IMR-90 (cell line): ENCODE results near the gene DYNLRB1. TPM values are rescaled to one million over a fixed set of nuclear protein-coding genes. Genes with fewer than 3 reads are reported as not detected.

ENCODE experiments used
- ATAC-seq: fragments of 200-7000 bp; cut with Tn5 transposase; 2 replicates; pipeline ENCODE4 v1.9.1; 2020; ENCODE audit warnings: low read depth, mild to moderate bottlenecking, moderate library complexity
- BruUV-seq: library from RNA; stranded (reverse); fragments of 400-500 nt; replicated peaks from 2 replicates; lab custom pipeline; 2021; lab: Mats Ljungman, UMichigan
- CTCF ChIA-PET: fragments of 300-600 bp; formaldehyde crosslinking; extraction: SDS; loops from one replicate; lab custom pipeline; 2021; ENCODE audit warnings: antibody characterized with exemption; lab: Yijun Ruan, JAX
- POLR2A ChIA-PET: fragments of 300-600 bp; sonication (Branson Sonifier 250); formaldehyde crosslinking; loops from one replicate; lab custom pipeline; 2022; ENCODE audit warnings: antibody characterized with exemption; ENCODE audit not compliant: unreplicated experiment; lab: Charles Lee
- DNase-seq: peaks from one replicate; pipeline ENCODE4 v3.0.0; 2013
- H2AFZ ChIP-seq: replicated peaks from 2 replicates; pipeline ENCODE3; 2013; ENCODE audit warnings: low read length, mild to moderate bottlenecking; ENCODE audit not compliant: poor library complexity
- H2AK5ac ChIP-seq: 2 replicates; pipeline ENCODE4 v1.6.1; 2013; ENCODE audit warnings: low read depth, low read length, inconsistent platforms
- H2AK9ac ChIP-seq: replicated peaks from 2 replicates; pipeline ENCODE3; 2013; ENCODE audit warnings: mild to moderate bottlenecking, low read depth, low read length, moderate library complexity; ENCODE audit not compliant: poor library complexity
- H2BK120ac ChIP-seq: 2 replicates; pipeline ENCODE4 v1.6.1; 2013; ENCODE audit warnings: low read depth, low read length, inconsistent platforms
- H2BK15ac ChIP-seq: 3 replicates; pipeline ENCODE4 v1.6.1; 2013; ENCODE audit warnings: low read depth, low read length, inconsistent platforms
- H2BK20ac ChIP-seq: 2 replicates; pipeline ENCODE4 v1.6.1; 2013; ENCODE audit warnings: low read depth, mild to moderate bottlenecking, inconsistent platforms, low read length, moderate library complexity
- H2BK5ac ChIP-seq: 2 replicates; pipeline ENCODE4 v1.6.1; 2013; ENCODE audit warnings: mild to moderate bottlenecking, low read depth, low read length, inconsistent platforms; ENCODE audit not compliant: poor library complexity, severe bottlenecking
- H3K14ac ChIP-seq: replicated peaks from 2 replicates; pipeline ENCODE4 v1.6.1; 2013; ENCODE audit warnings: low read depth, low read length, inconsistent platforms
- H3K18ac ChIP-seq: 2 replicates; pipeline ENCODE4 v1.6.1; 2013; ENCODE audit warnings: low read depth, low read length, control low read depth
- H3K23ac ChIP-seq: 2 replicates; pipeline ENCODE4 v1.6.1; 2013; ENCODE audit warnings: low read depth, low read length, inconsistent platforms
- H3K27ac ChIP-seq: 2 replicates; pipeline ENCODE4 v1.5.1; 2013; ENCODE audit warnings: mild to moderate bottlenecking, control low read depth, low read length; ENCODE audit not compliant: insufficient read depth
- H3K27me3 ChIP-seq: 2 replicates; pipeline ENCODE4 v1.6.1; 2013; ENCODE audit warnings: low read length; ENCODE audit not compliant: control insufficient read depth, insufficient read depth
- H3K36me3 ChIP-seq: 2 replicates; pipeline ENCODE4 v1.6.1; 2013; ENCODE audit warnings: low read length, mixed read lengths; ENCODE audit not compliant: control insufficient read depth, insufficient read depth
- H3K4ac ChIP-seq: 2 replicates; pipeline ENCODE4 v1.6.1; 2013; ENCODE audit warnings: low read depth, low read length, inconsistent platforms
- H3K4me1 ChIP-seq: 2 replicates; pipeline ENCODE4 v1.6.1; 2013; ENCODE audit warnings: low read length, mixed read lengths; ENCODE audit not compliant: control insufficient read depth, insufficient read depth
- H3K4me2 ChIP-seq: 2 replicates; pipeline ENCODE4 v1.6.1; 2013; ENCODE audit warnings: low read depth, mild to moderate bottlenecking, control low read depth, low read length, moderate library complexity
- H3K4me3 ChIP-seq: 2 replicates; pipeline ENCODE4 v1.5.1; 2013; ENCODE audit warnings: low read depth, mild to moderate bottlenecking, control low read depth, low read length, moderate library complexity; ENCODE audit not compliant: insufficient read depth
- H3K56ac ChIP-seq: 2 replicates; pipeline ENCODE4 v1.6.1; 2013; ENCODE audit warnings: low read length, inconsistent platforms; ENCODE audit not compliant: insufficient read depth; ENCODE audit errors: extremely low read depth
- H3K79me1 ChIP-seq, 2 experiments: 2 replicates each; pipeline ENCODE4 v1.6.1; 2013; ENCODE audit warnings: low read length in 2 of 2, inconsistent platforms in 1 of 2, low read depth in 1 of 2
- H3K9ac ChIP-seq: 2 replicates; pipeline ENCODE4 v1.6.1; 2013; ENCODE audit warnings: low read depth, low read length, control low read depth
- H3K9me1 ChIP-seq: 2 replicates; pipeline ENCODE4 v1.6.1; 2013; ENCODE audit warnings: low read length, inconsistent platforms; ENCODE audit not compliant: insufficient read depth
- H3K9me3 ChIP-seq: 2 replicates; pipeline ENCODE4 v1.6.1; 2013; ENCODE audit warnings: low read length; ENCODE audit not compliant: control insufficient read depth, insufficient read depth
- H4K20me1 ChIP-seq: 2 replicates; pipeline ENCODE4 v1.6.1; 2013; ENCODE audit warnings: low read length, inconsistent platforms; ENCODE audit not compliant: insufficient read depth
- H4K5ac ChIP-seq: 2 replicates; pipeline ENCODE4 v1.6.1; 2013; ENCODE audit warnings: mild to moderate bottlenecking, low read depth, low read length, control low read depth
- H4K8ac ChIP-seq, 2 experiments: 2 replicates each; pipeline ENCODE4 v1.6.1; 2013; ENCODE audit warnings: low read depth in 2 of 2, low read length in 2 of 2, control low read depth in 1 of 2, inconsistent platforms in 1 of 2
- H4K91ac ChIP-seq: 2 replicates; pipeline ENCODE4 v1.6.1; 2013; ENCODE audit warnings: low read depth, low read length, inconsistent platforms; ENCODE audit not compliant: insufficient read depth
- USF2 ChIP-seq: fragments of 150-350 bp; IDR thresholded peaks from 2 replicates; pipeline ENCODE4 v1.6.1; 2017; ENCODE audit warnings: mild to moderate bottlenecking, antibody characterized with exemption, low read length, low read depth
- WGBS, 2 experiments: methylation state at CpG; one replicate each; pipeline versions ENCODE4 v1.1.5 to v1.1.7; 2013; ENCODE audit warnings: missing lambda C conversion rate in 2 of 2; ENCODE audit not compliant: insufficient read length in 1 of 2; ENCODE audit errors: extremely low coverage in 2 of 2; 5-methylcytosine and 5-hydroxymethylcytosine counted together
- dilution Hi-C: fragments of 300-500 bp; cut with HindIII; formaldehyde crosslinking; loops from one replicate; pipeline ENCODE4 v1.14.3; 2018; ENCODE audit warnings: low sequenced_read_pairs; ENCODE audit not compliant: unreplicated experiment
- in situ Hi-C: fragments of 300-500 bp; cut with MboI; formaldehyde crosslinking; loops from 3 replicates; pipeline ENCODE4 v1.14.3; 2019; ENCODE audit warnings: low sequenced_read_pairs, inconsistent platforms, mixed read lengths
- intact Hi-C: fragments of 100-400 bp; cut with micrococcal nuclease; formaldehyde crosslinking; loops from 2 replicates; pipeline ENCODE4 v1.10.0; 2022
- polyA plus RNA-seq, 3 experiments: library from polyadenylated mRNA; depleted of rRNA; stranded (reverse); fragments of >200 nt; gene quantifications; 2 replicates each; pipeline ENCODE4 v1.2.3, GENCODE V29; 2012; ENCODE audit warnings: low replicate concordance in 1 of 3
- total RNA-seq: library from RNA; depleted of rRNA; stranded (reverse); fragments of >200 nt; gene quantifications from 2 replicates; pipeline ENCODE4 v1.2.3, GENCODE V29; 2012

Gene DYNLRB1
- total and polyA plus RNA-seq, 2 of the 4 experiments (the other 2 are of a cell fraction): 82.4 to 380 TPM

- Histone ChIP-seq H3K56ac (no peak overlapping the region), H4K5ac (no peak overlapping the region), H3K36me3 (peaks cover 4% of the 10 kb centered on the region; the same call in 1 of the 2 replicates), H3K27ac (no peak overlapping the region), H2BK120ac (no peak overlapping the region), H2AFZ (no peak overlapping the region), H3K23ac (no peak overlapping the region), H2BK5ac (no peak overlapping the region), H3K9ac (no peak overlapping the region), H3K9me1 (0 out of 2 replicates have a peak, but pooled peaks cover 2% of the 10 kb centered on the region), H3K27me3 (no peaks in the 10 kb centered on the region), H2BK15ac (no peak overlapping the region), H2BK20ac (no peak overlapping the region), H2AK5ac (no peak overlapping the region), H3K9me3 (no peaks in the 10 kb centered on the region), H3K79me1 (no peaks in the 10 kb centered on the region), H3K4me1 (no peaks in the 10 kb centered on the region), H4K20me1 (no peaks in the 10 kb centered on the region; the same call in 1 of the 2 replicates), H4K91ac (no peak overlapping the region), H3K4ac (no peak overlapping the region), H4K8ac (no peak overlapping the region), H3K14ac (no peak overlapping the region), H2AK9ac (no peak overlapping the region), H3K4me3 (no peak overlapping the region), H3K18ac (no peak overlapping the region), H3K4me2 (no peak overlapping the region)
- intact Hi-C loops: no loop called here
- in situ Hi-C loops: no loop called here
- DNase-seq: no peak
- no peak for ATAC-seq
- CTCF ChIA-PET: no interaction called here
- dilution Hi-C loops: no loop called here
- BruUV-seq: no TSS peak
- 80% methylated on average over 10 of the region's 11 CpGs; no CpG with 5 or more reads in 1 of the 2 experiments for WGBS, 2 experiments
- TF ChIP-seq USF2: no peak
- POLR2A ChIA-PET: no interaction called here
These were observed 30.5 kb downstream of the DYNLRB1 start for GRCh38 chr20:34546751-34547181.
